ENCODE data around the gene SPEM2. TPM values are rescaled to one million over a fixed set of nuclear protein-coding genes. Genes with fewer than 3 reads are reported as not detected.

Gene SPEM2
- total and polyA plus RNA-seq, 2 of the 8 experiments (the other 6 are each of a cell fraction or from before 2014, with no cell fraction given): 0.03 TPM; not detected in 1

- peak overlapping the region in 3 of 4 experiments; percentile 9 to 72 (median 29); a peak in 3 of 7 replicates for H3K9ac ChIP-seq (replicated peaks in 1 of 4; ENCODE audit: extremely low read depth in 1 of 4, low read depth in 3 of 4, low read length in 3 of 4)
- FAIRE-seq (peak; percentile 60), DNase-seq (ENCODE audit: low read depth in 1 of 2, low spot score in 2 of 2) (peak in 1 of 2 experiments; percentile 80)
- H3K56ac ChIP-seq (replicated peaks; ENCODE audit: insufficient read length, low read depth, low read length): peak overlapping the region; percentile 64
- POLR2A ChIA-PET (ENCODE audit: partially characterized antibody): interaction anchor here (0.7 to 15.5 kb wide), 8 partner anchors 9 to 116 kb away, joined by 3 to 339 read pairs (median 8); partner anchors contain the start of genes NEURL4, POLR2A, SLC35G6 and TMEM102
- no peaks in the 10 kb centered on the region; a peak in 1 of 8 replicates for H3K36me3 ChIP-seq (ENCODE audit: control insufficient read depth in 2 of 4, insufficient read depth in 4 of 4, low read length in 3 of 4)
- no peak overlapping the region for H2BK120ac ChIP-seq (replicated peaks; ENCODE audit: low read depth, low read length)
- no peak overlapping the region; the same call in 1 of the 2 replicates for H2AFZ ChIP-seq (ENCODE audit: low read length)
- peak overlapping the region; percentile 47; the same call in 1 of the 2 replicates for H3K27ac ChIP-seq (ENCODE audit: low read depth, low read length)
- WGBS, 2 experiments (ENCODE audit: extremely low coverage in 1 of 2, insufficient coverage in 1 of 2, insufficient read length in 1 of 2, insufficient replicate concordance in 2 of 2, low coverage in 1 of 2, low lambda C conversion rate in 2 of 2, missing lambda C conversion rate in 1 of 2): 5% methylated on average over 12 of the region's 16 CpGs; no CpG with 5 or more reads in 1 of the 2 experiments
- H3K14ac ChIP-seq (ENCODE audit: insufficient read length): no peak overlapping the region
- H3K4me3 ChIP-seq (ENCODE audit: extremely low read depth in 1 of 4, insufficient read depth in 2 of 4, low read depth in 3 of 4, low read length in 4 of 4): peak overlapping the region; percentile 39 to 73 (median 66)
- H3K23ac ChIP-seq (ENCODE audit: insufficient read length): no peak overlapping the region
- peak overlapping the region; percentile 84; the same call in 1 of the 2 replicates for H2BK12ac ChIP-seq (ENCODE audit: low read depth, low read length)
- no peak overlapping the region for H3K4ac ChIP-seq (replicated peaks; ENCODE audit: insufficient read length, low read depth, low read length)
- H2BK15ac ChIP-seq (ENCODE audit: low read length): 0 out of 2 replicates have a peak overlapping the region, but pooled peaks have one; percentile 72
- peak overlapping the region; percentile 71 to 77 for H3K4me2 ChIP-seq (ENCODE audit: insufficient read depth in 1 of 2, low read depth in 2 of 2, low read length in 2 of 2)
- no peak overlapping the region for H2AK5ac ChIP-seq (ENCODE audit: low read depth, low read length)
- no peak overlapping the region for H4K8ac ChIP-seq (ENCODE audit: extremely low read depth, insufficient read depth, low read length)
- H3K18ac ChIP-seq (ENCODE audit: extremely low read depth, low read length): peak overlapping the region; percentile 99
- peak overlapping the region; percentile 96 for H4K5ac ChIP-seq (ENCODE audit: insufficient read length, low read depth, low read length)
- H4K20me1 ChIP-seq (replicated peaks in 1 of 2; ENCODE audit: control insufficient read depth in 1 of 2, insufficient read depth in 2 of 2, low read length in 2 of 2): no peaks in the 10 kb centered on the region
- no peaks in the 10 kb centered on the region for H3K79me1 ChIP-seq (ENCODE audit: low read depth, low read length)
- peaks cover 10% of the 10 kb centered on the region; the same call in 1 of the 2 replicates for H3K23me2 ChIP-seq (ENCODE audit: low read depth, low read length)
- H3K27me3 ChIP-seq (replicated peaks in 1 of 4; ENCODE audit: control insufficient read depth in 3 of 4, extremely low read depth in 1 of 4, insufficient read depth in 3 of 4, low read length in 3 of 4): peaks cover 0 to 8% (median 6%) of the 10 kb centered on the region in 4 experiments; a peak in 6 of 7 replicates
- no peaks in the 10 kb centered on the region for H3K9me3 ChIP-seq (ENCODE audit: insufficient read depth in 2 of 2, low read depth in 1 of 2, low read length in 1 of 2)
- H3K79me2 ChIP-seq (ENCODE audit: control insufficient read depth in 1 of 2, insufficient read depth in 2 of 2, low read length in 2 of 2): no peaks in the 10 kb centered on the region
- H2BK20ac ChIP-seq (ENCODE audit: low read length): peak overlapping the region; percentile 48; the same call in 1 of the 2 replicates
- CTCF ChIA-PET (ENCODE audit: partially characterized antibody): interaction anchor here (0.6 to 5.4 kb wide), 14 partner anchors 8 to 138 kb away, joined by 3 to 26 read pairs (median 3); partner anchors contain the start of genes TMEM102 and TMEM95
- peak overlapping the region; percentile 97 for H4K91ac ChIP-seq (replicated peaks; ENCODE audit: insufficient read length, low read length)
- TF ChIP-seq EZH2 (IDR thresholded peaks at IDR 0.05; ENCODE audit: low read depth, low read length, severe bottlenecking) (no peak), KDM4A (IDR thresholded peaks at IDR 0.05; ENCODE audit: low read depth, low read length, severe bottlenecking) (peak; percentile 17), POLR2A (IDR thresholded peaks at IDR 0.05; ENCODE audit: control extremely low read depth in 1 of 2, low read depth in 2 of 2, low read length in 2 of 2) (no peak), TAF1 (IDR thresholded peaks at IDR 0.05; ENCODE audit: low read depth, low read length) (peak; percentile 28; the same call in 1 of the 2 replicates), FOSL1 (IDR thresholded peaks at IDR 0.05; ENCODE audit: insufficient read depth, low read depth, low read length) (no peak), SP4 (IDR thresholded peaks at IDR 0.05; ENCODE audit: low read length) (no peak), TBP (IDR thresholded peaks at IDR 0.05; ENCODE audit: low read depth, low read length) (0 out of 2 replicates have a peak, but pooled peaks have one; percentile 12), CBX8 (IDR thresholded peaks at IDR 0.05; ENCODE audit: borderline replicate concordance, low read depth, low read length) (no peak)
- H2BK5ac ChIP-seq (ENCODE audit: low read depth, low read length): peak overlapping the region; percentile 90; the same call in 1 of the 2 replicates
- H3K4me1 ChIP-seq (replicated peaks in 1 of 4; ENCODE audit: control insufficient read depth in 3 of 4, insufficient read depth in 4 of 4, low read length in 3 of 4): peaks cover 3 to 17% (median 13%) of the 10 kb centered on the region in 4 experiments
Observed at GRCh38 chr17:7445619-7445968, 20.2 kb downstream of the SPEM2 start.

Data from H1 (cell line).